ENCODE data around the gene NYAP2. TPM values are rescaled to one million over a fixed set of nuclear protein-coding genes. Genes with fewer than 3 reads are reported as not detected.

Gene NYAP2
- total and polyA plus RNA-seq, 10 of the 15 experiments (the other 5 are each of a cell fraction or from before 2014, with no cell fraction given): 0.03 TPM; not detected in 9

- no peak for TF ChIP-seq ZBTB11 (CRISPR knock-in tag; IDR thresholded peaks at IDR 0.05)
- TF ChIP-seq ASH2L (IDR thresholded peaks at IDR 0.05; ENCODE audit: borderline replicate concordance, low read depth): no peak
- TF ChIP-seq SMAD1 (IDR thresholded peaks at IDR 0.05; ENCODE audit: low read depth, partially characterized antibody): no peak
- no peak for TF ChIP-seq SRF (IDR thresholded peaks at IDR 0.05; ENCODE audit: low read depth in 2 of 2, low read length in 2 of 2)
- no peak for TF ChIP-seq TBL1XR1 (IDR thresholded peaks at IDR 0.05; ENCODE audit: low read depth, low read length)
- no peak for TF ChIP-seq ZNF622 (IDR thresholded peaks at IDR 0.05)
- no peak for TF ChIP-seq JUNB (IDR thresholded peaks at IDR 0.05)
- TF ChIP-seq SREBF2 (IDR thresholded peaks at IDR 0.05; ENCODE audit: low read length): no peak
- TF ChIP-seq KLF5 (IDR thresholded peaks at IDR 0.05; ENCODE audit: partially characterized antibody): no peak
- TF ChIP-seq YBX1 (IDR thresholded peaks at IDR 0.05): no peak
- TF ChIP-seq YY1 (IDR thresholded peaks at IDR 0.05; ENCODE audit: low read depth, low read length): no peak
- no peak for TF ChIP-seq ZBTB33 (IDR thresholded peaks at IDR 0.05)
- no peak for TF ChIP-seq RELB (IDR thresholded peaks at IDR 0.05; ENCODE audit: low read depth)
These were observed 22.6 kb downstream of the NYAP2 start (continued) for GRCh38 chr2:225422145-225422544.

Measured in GM12878 (cell line).